AG04450 (cell line): Measurements from ENCODE around the gene STRN. TPM values are rescaled to one million over a fixed set of nuclear protein-coding genes. Genes with fewer than 3 reads are reported as not detected.
"Not testable (repeated sequence)": the region's sequence is repeated elsewhere in the genome, so short reads cannot be mapped to it uniquely, and the experiment has no call there.

ENCODE experiments used
- CTCF ChIA-PET: fragments of 300-600, 350-600 bp; formaldehyde crosslinking; extraction: SDS; loops from one replicate; lab custom pipeline; 2022; ENCODE audit warnings: antibody characterized with exemption, inconsistent platforms; lab: Charles Lee
- POLR2A ChIA-PET: fragments of 350-600 bp; formaldehyde crosslinking; extraction: SDS; loops from one replicate; lab custom pipeline; 2021; ENCODE audit warnings: antibody characterized with exemption, inconsistent platforms; lab: Yijun Ruan, JAX
- DNase-seq: peaks from one replicate; pipeline ENCODE4 v3.0.0-alpha.2; 2011; ENCODE audit warnings: low read depth, low spot score
- H3K27ac ChIP-seq: one replicate; pipeline ENCODE4 v1.5.1; 2012; ENCODE audit warnings: low read depth, low read length, control low read depth
- H3K27me3 ChIP-seq: one replicate; pipeline ENCODE4 v1.6.0; 2012; ENCODE audit warnings: low read length; ENCODE audit not compliant: control insufficient read depth, insufficient read depth
- H3K4me3 ChIP-seq: 2 replicates; pipeline ENCODE4 v1.5.1; 2011; ENCODE audit warnings: mild to moderate bottlenecking, low read depth, low read length, control low read depth
- H3K9me3 ChIP-seq: 2 replicates; pipeline ENCODE4 v1.5.1; 2012; ENCODE audit warnings: low read length; ENCODE audit not compliant: control insufficient read depth, insufficient read depth
- polyA plus RNA-seq: library from polyadenylated mRNA; depleted of rRNA; stranded (reverse); fragments of >200 nt; gene quantifications from 2 replicates; pipeline ENCODE4 v1.2.3, GENCODE V29; 2011
- TF ChIP-seq, protein P1 (sequence below): IDR thresholded peaks from 2 replicates; pipeline ENCODE4 v1.5.1; 2011; ENCODE audit warnings: low read depth, low read length, control low read depth, inconsistent platforms

The STRN gene
- polyA plus RNA-seq, 1 experiment, result 20.0 TPM

DNA sequence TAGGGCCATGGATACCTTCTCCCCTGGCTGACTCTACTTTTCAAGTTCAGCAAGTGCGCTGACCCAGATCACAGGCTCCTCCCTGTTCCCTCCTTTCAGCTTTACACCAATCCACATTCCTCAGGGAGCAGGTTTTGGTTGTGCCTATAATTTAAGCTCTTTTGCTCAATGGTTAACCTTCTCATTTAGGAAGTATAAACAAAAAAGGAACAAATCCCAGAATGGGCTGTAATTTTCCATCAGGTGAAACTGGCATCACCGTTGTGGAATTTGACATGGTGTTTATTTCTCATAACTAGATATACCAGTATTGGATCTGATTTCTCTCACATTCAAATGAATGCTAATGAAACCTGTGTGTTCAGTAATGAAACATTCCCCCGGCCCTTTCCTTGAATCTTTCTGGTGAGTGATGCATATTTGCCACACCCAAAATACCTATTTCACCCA lies 13.6 kb downstream of the STRN start:
- CTCF ChIA-PET, result interaction anchor here (0.6 to 0.7 kb wide), 2 partner anchors 16 to 167 kb away, joined by 4 to 5 read pairs; no protein-coding TSS in a partner anchor

DNA sequence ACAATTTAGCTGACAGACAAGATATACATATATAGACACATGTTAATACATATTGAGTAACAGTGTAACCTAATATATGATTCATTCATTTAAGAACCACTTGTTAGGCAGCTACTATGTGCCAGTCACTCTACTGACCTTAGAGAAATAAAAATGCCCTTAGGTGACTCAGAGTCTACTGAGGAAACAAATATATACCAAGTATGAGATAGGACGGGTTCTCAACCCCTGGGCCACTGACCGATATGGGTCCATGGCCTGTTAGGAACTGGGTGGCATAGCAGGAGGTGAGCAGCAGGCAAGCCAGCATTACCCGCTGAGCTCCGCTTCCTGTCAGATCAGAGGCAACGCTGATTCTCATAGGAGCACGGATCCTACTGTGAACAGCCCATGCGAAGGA lies 14.8 kb downstream of the STRN start:
- TF ChIP-seq, protein P1, sequence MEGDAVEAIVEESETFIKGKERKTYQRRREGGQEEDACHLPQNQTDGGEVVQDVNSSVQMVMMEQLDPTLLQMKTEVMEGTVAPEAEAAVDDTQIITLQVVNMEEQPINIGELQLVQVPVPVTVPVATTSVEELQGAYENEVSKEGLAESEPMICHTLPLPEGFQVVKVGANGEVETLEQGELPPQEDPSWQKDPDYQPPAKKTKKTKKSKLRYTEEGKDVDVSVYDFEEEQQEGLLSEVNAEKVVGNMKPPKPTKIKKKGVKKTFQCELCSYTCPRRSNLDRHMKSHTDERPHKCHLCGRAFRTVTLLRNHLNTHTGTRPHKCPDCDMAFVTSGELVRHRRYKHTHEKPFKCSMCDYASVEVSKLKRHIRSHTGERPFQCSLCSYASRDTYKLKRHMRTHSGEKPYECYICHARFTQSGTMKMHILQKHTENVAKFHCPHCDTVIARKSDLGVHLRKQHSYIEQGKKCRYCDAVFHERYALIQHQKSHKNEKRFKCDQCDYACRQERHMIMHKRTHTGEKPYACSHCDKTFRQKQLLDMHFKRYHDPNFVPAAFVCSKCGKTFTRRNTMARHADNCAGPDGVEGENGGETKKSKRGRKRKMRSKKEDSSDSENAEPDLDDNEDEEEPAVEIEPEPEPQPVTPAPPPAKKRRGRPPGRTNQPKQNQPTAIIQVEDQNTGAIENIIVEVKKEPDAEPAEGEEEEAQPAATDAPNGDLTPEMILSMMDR, result no peak
- H3K9me3 ChIP-seq, result no peaks in the 10 kb centered on the region
- ChIA-PET CTCF (interaction anchor here (0.5 to 1.7 kb wide), 5 partner anchors 29 to 1997 kb away, joined by 3 to 7 read pairs (median 3); no protein-coding TSS in a partner anchor), POLR2A (interaction anchor here (1.2 kb wide), 1 partner anchor 15 kb away, joined by 5 read pairs; the partner anchor contains the start of gene STRN)
- no peak overlapping the region for H3K27ac ChIP-seq
- H3K4me3 ChIP-seq, result no peak overlapping the region
- no peak for DNase-seq
- no peaks in the 10 kb centered on the region for H3K27me3 ChIP-seq

More for the DNA sequence above, 13.6 kb downstream of the STRN start:
- Histone ChIP-seq H3K9me3 (no peaks in the 10 kb centered on the region), H3K27me3 (no peaks in the 10 kb centered on the region), H3K4me3 (no peak overlapping the region), H3K27ac (no peak overlapping the region)
- TF ChIP-seq, protein P1, result no peak
- no peak for DNase-seq
- POLR2A ChIA-PET, result no interaction called here

GRCh38 chr2:36951027-36951518 lies 15.3 kb downstream of the STRN start:
- no peaks in the 10 kb centered on the region for H3K9me3 ChIP-seq
- H3K27me3 ChIP-seq, result no peaks in the 10 kb centered on the region
- ChIA-PET CTCF (interaction anchor here (0.6 to 1.7 kb wide), 3 partner anchors 28 to 166 kb away, joined by 3 to 7 read pairs (median 3); no protein-coding TSS in a partner anchor), POLR2A (interaction anchor here (1.2 kb wide), 1 partner anchor 16 kb away, joined by 5 read pairs; the partner anchor contains the start of gene STRN)
- no peak overlapping the region for H3K4me3 ChIP-seq
- TF ChIP-seq, protein P1, result no peak
- no peak overlapping the region for H3K27ac ChIP-seq
- no peak for DNase-seq

- TF ChIP-seq, protein P1, result no peak
- H3K4me3 ChIP-seq, result no peak overlapping the region
- POLR2A ChIA-PET, result interaction anchor here (0.6 kb wide), 1 partner anchor 17 kb away, joined by 3 read pairs; the partner anchor contains the start of gene STRN
- no peaks in the 10 kb centered on the region for H3K9me3 ChIP-seq
- DNase-seq, result no peak
- no peaks in the 10 kb centered on the region for H3K27me3 ChIP-seq
- CTCF ChIA-PET, result interaction anchor here (1.7 kb wide), 1 partner anchor 32 kb away, joined by 7 read pairs; no protein-coding TSS in a partner anchor
- H3K27ac ChIP-seq, result no peak overlapping the region
Measured at GRCh38 chr2:36949845-36950244, 16.5 kb downstream of the STRN start.

DNA sequence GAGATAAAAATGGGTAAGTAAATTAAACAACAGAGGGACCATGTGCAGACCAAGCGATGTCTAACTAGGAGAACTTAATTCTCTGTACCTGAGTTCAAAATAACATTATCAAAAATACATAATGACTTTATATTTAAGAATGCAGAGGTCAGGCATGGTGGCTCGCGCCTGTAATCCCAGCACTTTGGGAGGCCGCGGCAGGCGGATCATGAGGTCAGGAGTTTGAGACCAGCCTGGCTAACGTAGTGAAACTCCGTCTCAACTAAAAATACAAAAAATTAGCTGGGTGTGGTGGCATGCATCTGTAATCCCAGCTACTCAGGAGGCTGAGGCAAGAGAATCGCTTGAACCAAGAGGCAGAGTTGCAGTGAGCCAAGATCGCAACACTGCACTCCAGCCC lies 21.1 kb downstream of the STRN start:
- CTCF ChIA-PET, POLR2A ChIA-PET: not testable (repeated sequence)

More for the DNA sequence above, 21.1 kb downstream of the STRN start:
- DNase-seq, H3K9me3 ChIP-seq, H3K27me3 ChIP-seq, H3K4me3 ChIP-seq, H3K27ac ChIP-seq: not testable (repeated sequence)
